GM12878 (cell line): Measurements from ENCODE around the gene CTNNA2. TPM values are rescaled to one million over a fixed set of nuclear protein-coding genes. Genes with fewer than 3 reads are reported as not detected.

Source experiments
- ATAC-seq: fragments of 200-7000 bp; cut with Tn5 transposase; 3 replicates; pipeline ENCODE4 v1.9.1; 2020; ENCODE audit warnings: mild to moderate bottlenecking, moderate library complexity
- BruUV-seq: library from RNA; stranded (reverse); fragments of 400-500 nt; replicated peaks from 2 replicates; lab custom pipeline; 2021; lab: Mats Ljungman, UMichigan
- CTCF ChIA-PET: fragments of 300-600 bp; sonication (Branson Sonifier 250); formaldehyde crosslinking; extraction: SDS; loops from one replicate; lab custom pipeline; 2021; ENCODE audit warnings: inconsistent platforms; lab: Yijun Ruan, JAX
- POLR2A ChIA-PET: fragments of 350-600 bp; formaldehyde crosslinking; extraction: SDS; loops from one replicate; lab custom pipeline; 2021; ENCODE audit warnings: inconsistent platforms; lab: Charles Lee
- RAD21 ChIA-PET: fragments of 300-600 bp; sonication (Branson Sonifier 250); formaldehyde crosslinking; loops from one replicate; lab custom pipeline; 2023; ENCODE audit warnings: antibody characterized with exemption; ENCODE audit not compliant: unreplicated experiment; lab: Charles Lee
- SMC1A ChIA-PET: fragments of 300-600 bp; sonication (Branson Sonifier 250); formaldehyde crosslinking; loops from one replicate; lab custom pipeline; 2023; ENCODE audit not compliant: unreplicated experiment, uncharacterized antibody; lab: Charles Lee
- DNase-seq: peaks from one replicate; pipeline ENCODE4 v3.0.0-alpha.2; 2011; ENCODE audit warnings: low read depth, low spot score
- FAIRE-seq: peaks from 3 replicates; lab custom pipeline; 2011; peaks lifted over from hg19 to GRCh38; lab: Jason Lieb, UNC
- H2AFZ ChIP-seq: 2 replicates; pipeline ENCODE4 v1.6.0; 2011; ENCODE audit warnings: low read depth, low read length, control low read depth; ENCODE audit not compliant: control insufficient read depth
- H3K27ac ChIP-seq: 2 replicates; pipeline ENCODE4 v1.5.1; 2011; ENCODE audit warnings: control low read depth; ENCODE audit not compliant: control insufficient read depth, insufficient read depth
- H3K27me3 ChIP-seq, 2 experiments: replicated peaks in 1 of 2; 2 replicates each; pipeline versions ENCODE4 v1.6.0 to v1.6.1; 2011; ENCODE audit warnings: low read length in 1 of 2; ENCODE audit not compliant: control insufficient read depth in 2 of 2, insufficient read depth in 2 of 2
- H3K36me3 ChIP-seq, 2 experiments: 2 replicates each; pipeline ENCODE4 v1.5.1; 2011; ENCODE audit warnings: low read length in 1 of 2; ENCODE audit not compliant: control insufficient read depth in 2 of 2, insufficient read depth in 2 of 2
- H3K4me1 ChIP-seq: 2 replicates; pipeline ENCODE4 v1.6.1; 2011; ENCODE audit warnings: mild to moderate bottlenecking, low read length, moderate library complexity, mixed read lengths; ENCODE audit not compliant: control insufficient read depth, insufficient read depth
- H3K4me2 ChIP-seq: 2 replicates; pipeline ENCODE4 v1.6.0; 2011; ENCODE audit warnings: control low read depth; ENCODE audit not compliant: control insufficient read depth, insufficient read depth
- H3K4me3 ChIP-seq: fragments of 200-600 bp; sonication (generic); 2 replicates; pipeline ENCODE4 v1.5.1; 2016
- H3K79me2 ChIP-seq: 2 replicates; pipeline ENCODE4 v1.6.0; 2011; ENCODE audit warnings: low read length; ENCODE audit not compliant: control insufficient read depth, insufficient read depth
- H3K9ac ChIP-seq: 2 replicates; pipeline ENCODE4 v1.8.0; 2011; ENCODE audit warnings: low read length, control low read depth, mixed read lengths; ENCODE audit not compliant: control insufficient read depth, insufficient read depth
- H3K9me3 ChIP-seq: replicated peaks from 3 replicates; pipeline ENCODE4 v1.5.1; 2011; ENCODE audit warnings: mild to moderate bottlenecking, low read length; ENCODE audit not compliant: control insufficient read depth, insufficient read depth
- H4K20me1 ChIP-seq: 2 replicates; pipeline ENCODE4 v1.6.0; 2011; ENCODE audit not compliant: control insufficient read depth, insufficient read depth
- ATF2 ChIP-seq: IDR thresholded peaks from 2 replicates; pipeline ENCODE4 v1.6.1; 2012; ENCODE audit warnings: low read length, inconsistent platforms
- ATF7 ChIP-seq: fragments of 450-650 bp; IDR thresholded peaks from 2 replicates; pipeline ENCODE4 v1.6.1; 2016; ENCODE audit warnings: low read depth, mild to moderate bottlenecking
- BACH1 ChIP-seq: fragments of 450-650 bp; IDR thresholded peaks from 2 replicates; pipeline ENCODE4 v1.6.1; 2017; ENCODE audit warnings: mild to moderate bottlenecking, borderline replicate concordance
- RAD51 ChIP-seq: fragments of 450-650 bp; IDR thresholded peaks from 2 replicates; pipeline ENCODE4 v1.6.1; 2016; ENCODE audit warnings: moderate library complexity, mild to moderate bottlenecking, inconsistent platforms
- USF2 ChIP-seq: IDR thresholded peaks from 2 replicates; pipeline ENCODE4 v1.6.1; 2011; ENCODE audit warnings: low read depth, low read length, improper control_type of control experiment, borderline replicate concordance
- WGBS: methylation state at CpG from one replicate; pipeline ENCODE4 v1.1.6; 2016; ENCODE audit warnings: low lambda C conversion rate; ENCODE audit not compliant: insufficient replicate concordance, insufficient coverage; ENCODE audit errors: missing lambda C conversion rate; 5-methylcytosine and 5-hydroxymethylcytosine counted together
- in situ Hi-C: fragments of 300-500 bp; cut with MboI; formaldehyde crosslinking; loops from 9 replicates; pipeline ENCODE4 v1.14.3; 2018; ENCODE audit warnings: mixed read lengths
- intact Hi-C: fragments of 100-400 bp; cut with micrococcal nuclease; formaldehyde crosslinking; loops from one replicate; pipeline ENCODE4 v1.14.2; 2022; ENCODE audit not compliant: unreplicated experiment
- polyA plus RNA-seq, 11 experiments: library from polyadenylated mRNA; depleted of rRNA in 4 of 11; unstranded in 6 of 11; stranded (reverse) in 5 of 11; fragments of >200 nt; fragmentation: Nextera tagmentation in 4 of 11; fragmentation: Illumina TruSeq in 1 of 11; extraction: Ambion mirVana in 4 of 11; extraction: Trizol in 1 of 11; gene quantifications; 1 replicate in 1 of 11; 2 replicates in 10 of 11; pipeline versions ENCODE4 v1.2.1 to v1.2.3, GENCODE V29; 2011 to 2016; ENCODE audit warnings: inconsistent platforms in 2 of 11, missing spikeins in 2 of 11, low read depth in 1 of 11
- total RNA-seq, 4 experiments: library from RNA; depleted of rRNA in 3 of 4; stranded (reverse); fragments of >200 nt in 3 of 4; fragmentation: Illumina TruSeq in 1 of 4; extraction: Trizol in 1 of 4; gene quantifications; 2 replicates each; pipeline versions ENCODE4 v1.2.1 to v1.2.3, GENCODE V29; 2013 to 2021

CTNNA2 gene
- total and polyA plus RNA-seq, 10 of the 15 experiments (the other 5 are each of a cell fraction or from before 2014, with no cell fraction given) = 2.4 to 36.2 (median 6.6) TPM

- Histone ChIP-seq H3K4me1 (no peaks in the 10 kb centered on the region), H3K36me3 (no peaks in the 10 kb centered on the region), H4K20me1 (no peaks in the 10 kb centered on the region), H3K9me3 (no peaks in the 10 kb centered on the region), H3K9ac (no peak overlapping the region), H2AFZ (no peak overlapping the region), H3K4me3 (no peak overlapping the region), H3K27ac (no peak overlapping the region), H3K27me3 (no peaks in the 10 kb centered on the region), H3K4me2 (no peak overlapping the region), H3K79me2 (no peaks in the 10 kb centered on the region)
- ChIA-PET SMC1A (no interaction called here), POLR2A (no interaction called here), RAD21 (no interaction called here), CTCF (no interaction called here)
- FAIRE-seq = no peak
- intact Hi-C loops (no loop called here), in situ Hi-C loops (no loop called here)
- no peak for ATAC-seq
- TF ChIP-seq ATF2 (no peak), BACH1 (no peak), ATF7 (no peak), USF2 (no peak)
- no peak for DNase-seq
- WGBS = 0% methylated on average over 2 of the region's 2 CpGs
- BruUV-seq = no TSS peak
Observed at GRCh38 chr2:79796641-79797040, 283.8 kb downstream of the CTNNA2 start.

GRCh38 chr2:79798776-79799175 lies 285.9 kb downstream of the CTNNA2 start:
- no TSS peak for BruUV-seq
- Histone ChIP-seq H3K9ac (no peak overlapping the region), H4K20me1 (no peaks in the 10 kb centered on the region), H3K4me1 (no peaks in the 10 kb centered on the region), H3K36me3 (no peaks in the 10 kb centered on the region), H2AFZ (no peak overlapping the region), H3K27me3 (no peaks in the 10 kb centered on the region), H3K79me2 (no peaks in the 10 kb centered on the region), H3K9me3 (no peaks in the 10 kb centered on the region), H3K4me3 (no peak overlapping the region), H3K4me2 (no peak overlapping the region), H3K27ac (no peak overlapping the region)
- TF ChIP-seq RAD51 = no peak
- FAIRE-seq (no peak), ATAC-seq (no peak), DNase-seq (no peak)
- SMC1A ChIA-PET = interaction anchor here (1.2 kb wide), 1 partner anchor 22 kb away, joined by 4 read pairs; no protein-coding TSS in a partner anchor
- in situ Hi-C loops (no loop called here), intact Hi-C loops (no loop called here)
- 27% methylated on average over 3 of the region's 3 CpGs for WGBS
- RAD21 ChIA-PET = no interaction called here
- CTCF ChIA-PET = no interaction called here
- POLR2A ChIA-PET = no interaction called here
